Ovary (tissue), 3 donors: ENCODE measurements around the gene MBNL1.

ENCODE experiments used
- EP300 ChIP-seq: sonication (generic); formaldehyde crosslinking; IDR thresholded peaks from one replicate; pipeline ENCODE4 v1.6.1; 2017; ENCODE audit warnings: antibody characterized with exemption
- POLR2A ChIP-seq: fragments of 450-650 bp; IDR thresholded peaks from one replicate; pipeline ENCODE4 v1.6.1; 2017; ENCODE audit warnings: antibody characterized with exemption, mild to moderate bottlenecking, moderate library complexity
- TF ChIP-seq, protein P1 (sequence below), 3 donors: fragments of 450-650 bp in 2 of 3; fragments of 200-600 bp in 1 of 3; IDR thresholded peaks; one replicate each; pipeline versions ENCODE4 v1.5.1 to v1.8.0; 2016 to 2022; ENCODE audit warnings: antibody characterized with exemption in 3 of 3, mild to moderate bottlenecking in 1 of 3
- donor health status: DM: no; HTN: no; CAD: no.

DNA sequence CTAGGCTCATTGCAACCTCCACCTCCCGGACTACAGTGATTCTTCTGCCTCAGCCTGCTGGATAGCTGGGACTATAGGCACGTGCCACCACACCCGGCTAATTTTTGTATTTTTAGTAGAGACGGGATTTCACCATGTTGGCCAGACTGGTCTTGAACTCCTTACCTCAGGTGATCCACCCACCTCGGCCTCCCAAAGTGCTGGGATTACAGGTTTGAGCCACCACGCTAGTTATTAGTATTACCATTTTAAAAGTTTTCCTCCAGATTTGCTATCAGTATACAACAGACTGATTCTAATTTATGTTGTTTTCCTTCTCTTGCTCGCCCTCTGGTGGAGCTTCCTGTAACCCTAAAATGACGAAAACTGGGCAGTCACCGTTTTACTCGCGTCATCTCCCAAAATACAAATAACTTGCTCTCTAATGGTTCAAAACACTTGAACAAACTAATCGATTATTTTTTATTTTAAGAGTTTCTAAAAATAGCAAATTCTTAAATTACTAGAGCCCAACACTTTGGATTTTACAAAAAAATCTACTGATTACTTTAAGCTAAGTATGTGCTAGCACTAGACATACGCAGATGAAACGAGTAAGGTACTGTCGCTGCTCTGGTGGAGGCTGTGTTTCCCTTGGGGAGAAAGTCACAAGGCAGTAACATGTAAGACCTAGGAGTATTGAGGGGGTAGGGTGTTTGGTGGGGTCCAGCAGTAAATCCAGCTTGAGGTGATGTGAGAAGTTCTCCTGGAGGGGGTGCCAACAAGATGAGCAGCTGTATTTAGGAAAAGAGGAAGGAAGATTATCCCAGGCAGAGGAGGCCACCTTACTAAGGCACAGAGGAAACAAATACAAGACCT, 203.3 kb downstream of the MBNL1 start:
- TF ChIP-seq, protein P1, sequence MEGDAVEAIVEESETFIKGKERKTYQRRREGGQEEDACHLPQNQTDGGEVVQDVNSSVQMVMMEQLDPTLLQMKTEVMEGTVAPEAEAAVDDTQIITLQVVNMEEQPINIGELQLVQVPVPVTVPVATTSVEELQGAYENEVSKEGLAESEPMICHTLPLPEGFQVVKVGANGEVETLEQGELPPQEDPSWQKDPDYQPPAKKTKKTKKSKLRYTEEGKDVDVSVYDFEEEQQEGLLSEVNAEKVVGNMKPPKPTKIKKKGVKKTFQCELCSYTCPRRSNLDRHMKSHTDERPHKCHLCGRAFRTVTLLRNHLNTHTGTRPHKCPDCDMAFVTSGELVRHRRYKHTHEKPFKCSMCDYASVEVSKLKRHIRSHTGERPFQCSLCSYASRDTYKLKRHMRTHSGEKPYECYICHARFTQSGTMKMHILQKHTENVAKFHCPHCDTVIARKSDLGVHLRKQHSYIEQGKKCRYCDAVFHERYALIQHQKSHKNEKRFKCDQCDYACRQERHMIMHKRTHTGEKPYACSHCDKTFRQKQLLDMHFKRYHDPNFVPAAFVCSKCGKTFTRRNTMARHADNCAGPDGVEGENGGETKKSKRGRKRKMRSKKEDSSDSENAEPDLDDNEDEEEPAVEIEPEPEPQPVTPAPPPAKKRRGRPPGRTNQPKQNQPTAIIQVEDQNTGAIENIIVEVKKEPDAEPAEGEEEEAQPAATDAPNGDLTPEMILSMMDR (IDR thresholded peaks at IDR 0.05), result peak; percentile 23 to 59 (median 55)
- TF ChIP-seq POLR2A (no peak), EP300 (no peak)
